IPS-NIHi11 (cell line): ENCODE data around the gene MRPS22.

Source experiments
- DNase-seq: peaks from one replicate; pipeline ENCODE4 v3.0.0; 2012; ENCODE audit warnings: mixed read lengths, low spot score

The MRPS22 gene

GRCh38 chr3:139343895-139344856, at the start of gene MRPS22:
Gene MRPS22, plus strand, starts transcription at chr3:139344020. Its CDS starts 7 bp downstream, at chr3:139344027.
- peak; percentile 91 for DNase-seq

GRCh38 chr3:139295040-139295439, 48.8 kb upstream of the MRPS22 start:
- DNase-seq: no peak

GRCh38 chr3:139296141-139296718, 47.6 kb upstream of the MRPS22 start:
- DNase-seq: no peak

DNA sequence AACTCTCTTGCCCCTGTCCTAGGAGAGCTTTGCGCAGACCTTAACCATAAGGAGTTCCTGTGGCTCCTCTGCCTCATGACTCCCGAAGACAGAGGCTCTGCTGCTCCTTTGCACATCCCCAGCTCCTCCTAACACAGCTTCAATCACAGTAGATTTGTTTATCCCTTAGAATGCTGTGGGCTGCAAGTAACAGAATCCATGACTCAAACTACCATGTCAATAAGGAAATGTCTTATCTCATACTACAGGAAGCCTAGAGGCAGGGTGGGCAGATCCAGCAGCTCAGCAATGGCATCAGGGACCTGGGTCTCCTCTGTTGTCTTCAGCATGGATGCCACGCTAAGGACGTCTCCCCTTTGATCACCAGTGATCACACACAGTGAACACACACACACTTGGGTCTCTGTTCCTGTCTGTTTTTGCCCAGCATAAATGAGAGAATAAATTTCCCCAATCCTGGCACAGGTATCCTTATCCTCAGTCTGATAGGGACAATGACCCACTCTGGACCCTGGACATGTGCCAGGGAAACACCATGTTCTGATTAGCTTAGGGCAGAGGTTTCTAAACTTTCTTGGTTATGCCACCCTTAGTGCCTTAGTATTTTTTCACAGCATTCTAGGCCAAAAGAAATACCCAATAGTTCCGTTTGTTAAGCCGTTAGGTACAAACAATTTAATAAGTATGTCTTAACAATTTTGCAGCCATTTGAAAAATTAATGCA, 46.1 kb upstream of the MRPS22 start:
- DNase-seq: no peak

DNA sequence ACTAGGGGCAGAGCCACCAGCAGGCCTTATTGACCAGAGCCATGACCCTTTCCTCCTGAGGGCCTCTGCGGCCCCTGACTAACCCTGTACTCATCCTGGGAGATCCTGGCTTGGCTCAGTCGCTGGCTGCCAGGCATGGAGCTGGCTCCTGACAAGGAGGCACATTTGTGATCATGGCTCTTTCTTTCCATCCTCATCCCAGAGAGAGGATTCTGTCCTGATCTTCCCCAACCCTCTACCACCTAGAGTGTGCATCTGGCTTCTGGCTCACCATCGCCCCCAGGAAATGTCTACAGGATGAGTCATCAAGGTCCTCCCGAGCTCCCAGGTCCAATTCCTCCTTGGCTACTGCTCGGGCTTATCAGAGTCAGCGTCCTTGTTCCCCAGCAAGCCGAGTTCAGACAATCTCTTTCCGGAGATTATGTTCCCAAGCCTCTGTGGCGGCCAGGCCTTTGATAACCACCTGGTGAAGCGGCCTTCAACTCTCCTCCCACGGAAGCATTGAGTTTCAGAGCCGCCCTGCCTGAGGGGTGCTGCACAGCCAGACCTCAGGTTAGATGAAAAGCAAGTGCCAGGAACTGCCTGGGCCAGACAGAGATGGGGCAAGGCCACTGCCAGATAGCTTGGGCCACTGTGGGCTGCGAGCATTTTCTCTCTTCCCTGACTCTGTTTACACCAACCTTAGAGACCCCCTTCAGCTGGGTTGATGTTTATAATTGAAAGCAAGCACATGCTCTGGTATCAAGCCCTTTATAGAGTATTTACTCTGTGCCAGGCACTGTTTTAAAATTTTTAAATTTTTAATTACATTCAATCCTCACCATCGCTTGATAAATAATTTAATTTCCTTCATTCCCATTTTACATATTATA, 44.3 kb upstream of the MRPS22 start:
- DNase-seq: no peak

- no peak for DNase-seq
Measured at GRCh38 chr3:139300416-139300815, 43.4 kb upstream of the MRPS22 start.

GRCh38 chr3:139301183-139301582, 42.6 kb upstream of the MRPS22 start:
- no peak for DNase-seq

GRCh38 chr3:139301654-139302053, 42.2 kb upstream of the MRPS22 start:
- DNase-seq: no peak

- no peak for DNase-seq
Measured at GRCh38 chr3:139302084-139302800, 41.6 kb upstream of the MRPS22 start.

- DNase-seq: no peak
Measured at GRCh38 chr3:139302801-139303113, 41.1 kb upstream of the MRPS22 start.

GRCh38 chr3:139303216-139303615, 40.6 kb upstream of the MRPS22 start:
- DNase-seq: no peak

DNA sequence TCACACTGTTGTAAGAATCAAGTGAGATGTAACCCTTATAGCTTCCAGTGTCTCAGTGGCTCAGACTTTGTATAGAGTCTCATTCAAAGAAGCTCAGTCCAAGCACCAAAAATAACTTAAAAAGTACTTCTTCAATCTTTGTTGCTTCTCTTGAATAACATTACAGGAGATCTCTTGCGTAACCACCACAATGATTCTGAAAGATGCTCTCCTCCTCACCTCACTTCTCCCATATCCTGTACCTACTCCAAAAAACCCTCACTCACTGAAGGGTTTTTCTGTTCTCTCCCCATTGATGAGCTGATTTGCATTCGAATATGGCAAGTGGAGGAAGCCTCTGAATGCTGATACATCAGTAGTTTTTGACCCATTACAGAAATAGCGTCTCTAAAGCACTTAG, 39.4 kb upstream of the MRPS22 start:
- no peak for DNase-seq

- DNase-seq: no peak
Measured at GRCh38 chr3:139306078-139306477, 37.7 kb upstream of the MRPS22 start.

DNA sequence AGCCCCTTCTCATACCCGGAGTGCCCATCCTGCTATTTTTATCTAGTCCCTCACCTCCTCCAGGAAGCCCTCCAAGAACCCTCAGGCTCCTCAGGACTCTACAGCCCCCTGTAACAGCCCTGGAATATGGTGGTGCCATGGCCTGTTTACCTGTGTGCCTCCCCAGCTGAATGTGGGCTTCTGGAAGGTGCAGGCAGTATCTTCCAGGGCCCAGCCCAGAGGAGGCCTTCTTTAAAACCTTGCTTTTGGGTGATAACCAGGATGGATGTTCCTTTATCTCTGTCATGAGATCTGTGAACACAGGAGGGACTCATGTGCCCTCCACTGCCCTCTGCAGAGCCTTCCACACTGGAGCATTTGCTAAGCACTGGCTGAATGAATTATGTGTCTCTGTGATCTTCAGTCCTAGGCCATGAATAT, 36.7 kb upstream of the MRPS22 start:
- no peak for DNase-seq

- DNase-seq: no peak
Measured at GRCh38 chr3:139307601-139308555, 35.9 kb upstream of the MRPS22 start.

- DNase-seq: no peak
Measured at GRCh38 chr3:139308560-139308959, 35.3 kb upstream of the MRPS22 start.

- DNase-seq: no peak
Measured at GRCh38 chr3:139309061-139309591, 34.7 kb upstream of the MRPS22 start.

DNA sequence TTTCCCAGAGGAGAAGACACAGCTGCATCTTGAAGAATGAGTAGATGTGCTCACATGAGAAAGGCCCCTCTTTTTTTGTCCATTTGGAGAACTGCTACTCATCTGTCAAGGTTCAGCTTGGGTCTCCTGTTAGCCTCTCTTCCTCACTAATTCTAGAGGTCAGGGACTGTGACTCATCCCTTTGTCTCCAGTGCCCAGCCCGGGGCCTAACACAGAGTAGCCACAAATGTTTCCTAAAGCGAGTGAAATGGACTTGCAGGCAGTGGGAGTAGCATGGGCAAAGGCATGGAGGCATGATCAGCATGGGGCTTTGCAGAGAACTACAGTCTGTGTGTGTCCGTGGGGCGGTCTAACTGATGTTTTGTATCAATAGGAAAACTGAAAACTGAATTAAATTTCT, 33.9 kb upstream of the MRPS22 start:
- DNase-seq: no peak

DNA sequence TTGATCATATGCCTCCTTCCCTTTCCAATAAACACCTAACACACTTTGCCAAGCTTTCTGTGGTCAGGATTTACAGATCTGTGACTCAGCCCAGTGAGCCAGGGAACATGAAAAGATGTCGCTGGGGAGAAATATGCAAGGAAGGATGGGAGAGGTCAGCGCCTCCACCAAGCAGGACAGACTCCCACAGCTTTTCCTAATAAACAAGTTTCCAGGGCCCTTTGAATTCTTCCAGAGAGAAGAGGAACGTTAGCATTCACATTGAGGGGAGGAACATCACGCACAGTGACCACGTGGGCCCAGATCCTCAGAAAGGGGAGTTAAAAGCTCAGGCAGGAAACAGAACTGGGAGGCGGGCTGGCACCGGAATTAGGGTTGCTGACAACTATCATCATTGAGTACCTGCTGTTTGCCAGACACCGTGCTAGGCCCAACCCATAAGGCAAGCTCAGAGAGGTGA, 33.3 kb upstream of the MRPS22 start:
- DNase-seq: no peak

- no peak for DNase-seq
Measured at GRCh38 chr3:139311557-139311956, 32.3 kb upstream of the MRPS22 start.
